EL (cell line): ENCODE results near the gene GORAB.
A peak's percentile ranks its signal among the peaks of the same experiment; 100 is the strongest.

Experiments used
- DNase-seq: peaks from one replicate; pipeline ENCODE4 v3.0.0-alpha.2; 2016

GORAB gene

GRCh38 chr1:170539154-170539553 lies 7.2 kb downstream of the GORAB start:
- no peak for DNase-seq

- DNase-seq: no peak
These were observed 12.7 kb downstream of the GORAB start for GRCh38 chr1:170544624-170545023.

GRCh38 chr1:170545476-170545875 lies 13.5 kb downstream of the GORAB start:
- peak; percentile 84 for DNase-seq

DNA sequence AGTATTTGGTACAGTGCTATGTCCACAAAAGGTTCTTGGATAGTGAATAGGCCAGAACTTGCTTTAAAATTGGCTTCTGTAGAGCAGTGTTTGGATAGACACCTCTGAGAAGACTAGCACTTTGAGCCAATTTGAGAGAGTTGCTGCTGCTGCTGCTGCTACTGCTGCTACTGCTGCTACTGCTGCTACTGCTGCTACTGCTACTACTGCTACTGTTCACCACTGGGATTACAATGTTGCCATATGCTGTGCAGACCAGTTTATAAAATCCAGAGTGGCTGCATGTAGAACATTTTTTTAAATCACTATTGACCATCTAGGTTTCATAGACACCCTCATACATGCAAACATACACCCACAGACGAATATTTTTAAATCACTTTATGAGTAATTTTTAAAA lies 15.3 kb downstream of the GORAB start:
- DNase-seq: no peak

GRCh38 chr1:170548497-170548896 lies 16.5 kb downstream of the GORAB start:
- no peak for DNase-seq

GRCh38 chr1:170555370-170555769 lies 23.4 kb downstream of the GORAB start:
- DNase-seq: peak; percentile 30

DNA sequence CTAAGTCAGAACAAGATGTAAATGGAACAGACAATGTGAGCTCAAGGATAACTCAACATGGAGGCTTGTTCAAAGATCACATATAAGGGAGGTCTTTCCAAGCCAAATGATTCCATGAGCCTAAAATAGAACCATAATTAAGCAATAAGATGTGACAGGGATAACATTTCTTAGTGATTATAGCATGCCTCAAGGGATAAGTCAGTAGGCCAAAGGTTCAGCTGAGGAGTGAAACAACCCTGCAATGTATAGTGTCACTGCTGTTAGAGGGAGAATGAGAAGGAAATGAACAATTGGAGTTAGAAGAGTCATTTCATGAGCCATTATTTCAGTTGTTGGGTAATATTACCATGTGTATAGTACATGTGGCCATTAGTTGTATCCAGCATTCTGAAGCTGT lies 25.0 kb downstream of the GORAB start:
- DNase-seq: peak; percentile 48

- DNase-seq: no peak
These were observed 26.8 kb downstream of the GORAB start for GRCh38 chr1:170558731-170559130.

DNA sequence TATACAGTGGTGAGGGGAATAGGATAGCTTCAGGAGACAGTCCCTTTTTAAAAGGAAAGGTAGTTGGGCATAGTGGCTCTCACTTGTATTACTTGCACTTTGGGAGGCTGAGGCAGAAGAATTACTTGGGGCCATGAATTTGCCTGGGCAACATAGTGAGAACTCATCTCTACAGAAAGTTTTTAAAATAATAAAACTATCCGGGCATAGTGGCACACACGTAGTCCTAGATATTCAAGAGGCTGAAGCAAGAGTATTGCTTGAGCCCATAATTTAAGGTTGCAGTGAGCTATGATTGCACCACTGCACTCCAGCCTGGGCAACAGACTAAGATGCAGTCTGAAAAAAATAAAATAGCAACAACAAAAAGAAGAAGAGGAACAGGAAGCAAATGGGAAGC lies 27.2 kb downstream of the GORAB start:
- no peak for DNase-seq

- no peak for DNase-seq
These were observed 28.8 kb downstream of the GORAB start for GRCh38 chr1:170560681-170561285.

DNA sequence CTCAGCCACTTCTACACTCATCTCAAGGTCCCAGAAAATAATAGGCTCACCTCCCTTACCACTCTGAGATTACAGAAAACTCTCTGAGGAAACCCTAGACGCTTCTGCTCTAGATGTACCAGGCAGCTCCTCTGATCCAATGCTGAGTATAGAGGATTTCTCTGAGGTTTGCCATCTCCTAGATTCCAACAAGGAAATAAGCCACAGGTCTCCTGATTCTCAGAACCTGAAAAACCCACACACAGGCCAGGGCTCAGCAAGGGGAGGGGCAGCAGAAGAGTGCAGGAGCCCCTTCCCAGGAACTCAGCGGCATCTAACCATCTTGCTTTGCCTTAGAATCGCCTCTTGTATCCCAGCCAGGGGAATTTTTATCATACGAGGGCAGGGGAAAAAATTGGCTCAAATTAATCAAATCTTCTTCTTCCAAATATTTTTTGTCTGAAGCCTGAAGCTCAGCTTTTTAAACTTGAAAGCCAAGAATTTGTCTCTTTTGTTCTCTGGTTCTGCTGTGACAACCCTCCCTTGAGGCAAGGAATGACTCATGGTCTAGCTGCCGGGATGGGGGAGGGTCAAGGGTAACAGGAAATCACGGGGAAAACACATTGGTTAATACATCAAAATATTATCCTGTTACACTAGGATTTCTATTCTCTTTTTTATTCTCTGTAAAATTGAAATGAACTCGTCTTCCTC lies 30.8 kb downstream of the GORAB start:
- peak; percentile 84 for DNase-seq

- DNase-seq: no peak
These were observed 35.2 kb downstream of the GORAB start for GRCh38 chr1:170567214-170567613.

GRCh38 chr1:170568197-170568596 lies 36.2 kb downstream of the GORAB start:
- no peak for DNase-seq

DNA sequence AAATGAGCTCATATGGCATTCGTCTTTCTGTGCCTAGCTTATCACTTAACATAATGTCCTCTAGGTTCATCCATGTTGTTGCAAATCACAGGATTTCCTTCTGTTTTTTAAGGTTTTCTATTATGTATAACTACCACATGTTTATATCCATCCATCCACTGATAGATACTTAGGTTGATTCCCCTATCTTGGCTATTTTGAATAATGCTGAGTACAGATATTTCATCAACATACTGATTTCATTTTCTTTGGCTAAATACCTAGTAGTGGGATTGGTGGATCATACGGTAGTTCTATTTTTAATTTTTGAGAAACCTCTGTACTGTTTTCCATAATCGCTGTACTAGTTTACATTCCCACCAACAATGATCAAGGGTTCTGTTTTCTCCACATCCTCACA lies 45.0 kb downstream of the GORAB start:
- DNase-seq: no peak

GRCh38 chr1:170578359-170578758 lies 46.4 kb downstream of the GORAB start:
- DNase-seq: no peak

DNA sequence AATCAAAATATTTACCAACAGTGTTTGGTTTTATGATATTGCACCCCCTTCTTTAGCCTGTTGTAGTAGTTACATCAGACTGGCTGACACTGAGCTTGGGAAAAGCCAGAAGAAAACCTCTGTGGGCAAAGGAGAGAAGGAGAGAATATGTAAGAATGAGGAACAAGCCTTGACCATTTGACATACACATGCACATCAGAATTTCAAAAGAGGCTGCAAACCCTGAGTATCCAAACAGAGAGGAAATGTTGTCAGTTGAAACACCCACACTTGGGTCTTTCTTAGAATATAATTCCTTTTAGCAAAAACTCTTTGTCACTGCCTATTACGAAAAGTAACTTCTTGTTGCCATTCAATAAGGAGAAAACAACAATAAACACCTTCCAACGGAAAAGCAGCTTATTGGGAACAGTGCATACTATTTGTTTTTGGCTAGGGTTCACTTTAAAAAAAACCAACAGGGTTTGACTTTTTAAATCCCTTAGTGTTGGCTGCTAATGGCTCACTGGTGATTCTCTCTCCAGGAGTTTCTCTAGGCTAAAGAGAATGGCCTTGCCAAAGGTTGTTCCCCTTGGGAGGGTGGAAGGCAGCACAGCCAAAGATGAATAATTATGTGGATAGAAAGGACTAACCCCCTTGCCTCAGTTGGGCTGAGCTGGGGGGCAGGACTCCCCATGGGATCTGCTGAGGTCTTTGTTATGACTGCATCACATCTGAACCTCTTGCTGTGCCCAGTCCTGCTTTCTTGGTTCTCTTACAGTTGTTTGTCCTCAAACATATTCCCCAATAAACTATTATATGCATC lies 48.9 kb downstream of the GORAB start:
- no peak for DNase-seq

DNA sequence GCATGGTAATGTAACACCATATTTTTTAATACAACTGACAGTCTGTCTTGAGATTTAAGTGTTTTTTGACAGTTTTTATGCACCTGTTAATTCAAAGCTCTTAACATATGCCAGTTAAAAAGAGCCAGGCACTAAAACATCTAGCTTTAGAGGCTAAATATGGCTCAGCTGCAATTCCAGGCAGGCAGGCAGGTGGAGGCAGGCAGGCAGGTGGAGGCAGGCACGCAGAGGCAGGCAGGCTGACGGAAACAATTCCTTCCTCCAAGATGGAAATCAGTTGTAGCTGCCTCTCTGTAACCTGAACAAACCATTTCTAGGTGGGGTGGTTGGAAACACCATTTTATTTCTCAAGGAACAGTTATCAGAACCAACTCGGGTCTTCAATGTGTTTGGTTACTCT lies 51.2 kb downstream of the GORAB start:
- no peak for DNase-seq

DNA sequence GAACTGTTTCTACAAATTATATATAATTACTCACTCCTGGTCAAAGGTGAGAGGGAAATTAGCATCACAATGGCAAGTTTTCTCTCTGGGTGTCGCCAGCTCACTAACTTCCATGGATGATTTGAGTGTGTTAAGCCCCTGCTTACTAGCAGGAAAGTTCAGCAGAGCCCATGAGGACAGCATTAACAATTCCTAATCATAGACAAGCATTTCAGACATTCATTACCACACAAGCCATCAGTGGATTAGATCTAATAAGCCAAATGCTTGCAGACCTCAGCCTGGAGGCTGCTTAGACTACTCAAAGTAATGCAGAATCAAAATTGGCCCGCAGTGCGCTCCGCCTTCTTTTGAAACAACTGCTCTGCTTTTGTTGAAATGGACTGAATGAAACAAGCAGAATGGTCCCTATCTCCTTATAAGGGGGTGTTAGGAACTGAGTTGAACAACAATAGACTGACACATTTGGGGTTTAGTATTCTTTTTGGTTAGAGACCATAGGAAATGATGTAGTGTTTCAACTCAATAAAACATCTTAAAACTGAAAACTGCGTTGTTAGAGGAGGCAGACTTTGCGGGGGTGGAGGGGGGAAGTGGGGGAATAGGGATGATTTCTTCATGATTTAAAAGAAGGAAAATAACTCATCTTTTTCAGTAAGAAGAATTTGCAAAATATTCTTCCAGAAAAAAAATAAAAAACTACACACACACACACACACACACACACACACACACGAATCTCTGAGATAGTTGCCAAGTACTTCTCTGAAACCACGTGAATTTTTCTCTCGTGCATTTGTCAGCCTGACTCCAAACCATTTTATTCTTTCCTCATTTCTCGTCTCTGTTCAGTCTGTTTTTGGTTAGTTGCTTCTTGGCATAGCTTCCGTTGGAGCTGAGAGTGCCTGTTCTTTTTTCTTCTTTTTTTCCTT lies 54.6 kb downstream of the GORAB start:
- DNase-seq: no peak

DNA sequence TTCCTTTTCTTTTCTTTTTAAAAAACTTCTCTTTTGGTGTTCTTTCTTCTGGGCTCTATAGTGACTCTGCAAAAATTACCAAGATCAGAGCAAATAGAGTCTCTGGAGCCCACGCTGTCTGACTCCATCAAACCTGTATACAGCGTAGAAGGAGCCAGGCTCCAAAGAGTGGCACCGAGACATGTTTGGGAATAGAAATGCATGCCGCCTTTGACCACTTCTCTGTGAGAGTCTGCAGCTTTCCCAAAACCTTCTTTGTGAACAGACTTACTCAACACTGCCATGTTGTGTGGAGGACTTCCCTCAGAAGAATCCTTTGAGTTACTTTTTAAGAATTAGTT lies 55.3 kb downstream of the GORAB start:
- DNase-seq: no peak

DNA sequence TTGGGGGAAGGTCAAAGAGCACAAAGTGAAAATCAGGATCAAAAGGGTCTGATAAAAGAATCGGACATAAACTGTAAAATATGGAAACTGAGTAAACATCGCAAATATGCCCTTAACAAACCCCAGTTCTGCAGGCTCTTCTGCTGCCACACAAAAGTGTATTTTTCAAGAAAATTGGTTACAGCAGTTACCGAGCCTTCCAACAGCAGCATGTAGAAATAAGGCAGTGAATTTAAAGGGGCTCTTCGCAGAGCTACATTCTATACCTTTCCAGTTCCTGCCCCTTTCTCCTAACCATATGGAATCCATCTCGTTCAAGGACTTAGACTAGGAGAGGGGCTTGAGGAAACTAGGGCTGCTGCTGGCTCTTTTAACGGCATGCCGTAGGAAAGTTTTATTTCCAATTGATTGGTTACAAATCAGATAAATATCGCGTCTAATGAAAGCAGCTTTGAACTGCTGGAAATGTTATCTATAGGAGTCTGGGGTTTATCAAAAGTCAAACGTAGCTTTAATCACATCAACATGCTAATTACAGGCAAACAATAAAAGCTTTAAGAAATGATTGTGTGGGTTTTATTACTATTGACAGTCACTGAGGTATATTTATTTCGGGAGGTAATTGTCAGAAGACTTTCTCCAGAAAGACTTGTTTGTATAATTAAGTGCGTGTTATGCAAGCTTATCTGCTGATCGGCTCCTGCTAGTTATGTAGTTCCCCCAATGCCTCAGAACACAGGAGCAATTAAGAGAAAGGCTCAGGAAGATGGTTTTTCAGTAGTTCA lies 59.1 kb downstream of the GORAB start:
- no peak for DNase-seq

GRCh38 chr1:170592591-170593111 lies 60.7 kb downstream of the GORAB start:
- peak; percentile 30 for DNase-seq
